GM12878 (cell line): ENCODE data around the gene B3GALT6. TPM values are rescaled to one million over a fixed set of nuclear protein-coding genes. Genes with fewer than 3 reads are reported as not detected.
A peak's percentile ranks its signal among the peaks of the same experiment; 100 is the strongest.

ENCODE experiments used
- ATAC-seq: fragments of 200-7000 bp; cut with Tn5 transposase; 3 replicates; pipeline ENCODE4 v1.9.1; 2020; ENCODE audit warnings: mild to moderate bottlenecking, moderate library complexity
- BruUV-seq: library from RNA; stranded (reverse); fragments of 400-500 nt; replicated peaks from 2 replicates; lab custom pipeline; 2021; lab: Mats Ljungman, UMichigan
- CTCF ChIA-PET: fragments of 300-600 bp; sonication (Branson Sonifier 250); formaldehyde crosslinking; extraction: SDS; loops from one replicate; lab custom pipeline; 2021; ENCODE audit warnings: inconsistent platforms; lab: Yijun Ruan, JAX
- POLR2A ChIA-PET: fragments of 350-600 bp; formaldehyde crosslinking; extraction: SDS; loops from one replicate; lab custom pipeline; 2021; ENCODE audit warnings: inconsistent platforms; lab: Charles Lee
- RAD21 ChIA-PET: fragments of 300-600 bp; sonication (Branson Sonifier 250); formaldehyde crosslinking; loops from one replicate; lab custom pipeline; 2023; ENCODE audit warnings: antibody characterized with exemption; ENCODE audit not compliant: unreplicated experiment; lab: Charles Lee
- SMC1A ChIA-PET: fragments of 300-600 bp; sonication (Branson Sonifier 250); formaldehyde crosslinking; loops from one replicate; lab custom pipeline; 2023; ENCODE audit not compliant: unreplicated experiment, uncharacterized antibody; lab: Charles Lee
- DNase-seq: peaks from one replicate; pipeline ENCODE4 v3.0.0-alpha.2; 2011; ENCODE audit warnings: low read depth, low spot score
- FAIRE-seq: peaks from 3 replicates; lab custom pipeline; 2011; peaks lifted over from hg19 to GRCh38; lab: Jason Lieb, UNC
- H2AFZ ChIP-seq: 2 replicates; pipeline ENCODE4 v1.6.0; 2011; ENCODE audit warnings: low read depth, low read length, control low read depth; ENCODE audit not compliant: control insufficient read depth
- H3K27ac ChIP-seq: 2 replicates; pipeline ENCODE4 v1.5.1; 2011; ENCODE audit warnings: control low read depth; ENCODE audit not compliant: control insufficient read depth, insufficient read depth
- H3K27me3 ChIP-seq, 2 experiments: replicated peaks in 1 of 2; 2 replicates each; pipeline versions ENCODE4 v1.6.0 to v1.6.1; 2011; ENCODE audit warnings: low read length in 1 of 2; ENCODE audit not compliant: control insufficient read depth in 2 of 2, insufficient read depth in 2 of 2
- H3K36me3 ChIP-seq, 2 experiments: 2 replicates each; pipeline ENCODE4 v1.5.1; 2011; ENCODE audit warnings: low read length in 1 of 2; ENCODE audit not compliant: control insufficient read depth in 2 of 2, insufficient read depth in 2 of 2
- H3K4me1 ChIP-seq: 2 replicates; pipeline ENCODE4 v1.6.1; 2011; ENCODE audit warnings: mild to moderate bottlenecking, low read length, moderate library complexity, mixed read lengths; ENCODE audit not compliant: control insufficient read depth, insufficient read depth
- H3K4me2 ChIP-seq: 2 replicates; pipeline ENCODE4 v1.6.0; 2011; ENCODE audit warnings: control low read depth; ENCODE audit not compliant: control insufficient read depth, insufficient read depth
- H3K4me3 ChIP-seq: fragments of 200-600 bp; sonication (generic); 2 replicates; pipeline ENCODE4 v1.5.1; 2016
- H3K79me2 ChIP-seq: 2 replicates; pipeline ENCODE4 v1.6.0; 2011; ENCODE audit warnings: low read length; ENCODE audit not compliant: control insufficient read depth, insufficient read depth
- H3K9ac ChIP-seq: 2 replicates; pipeline ENCODE4 v1.8.0; 2011; ENCODE audit warnings: low read length, control low read depth, mixed read lengths; ENCODE audit not compliant: control insufficient read depth, insufficient read depth
- H3K9me3 ChIP-seq: replicated peaks from 3 replicates; pipeline ENCODE4 v1.5.1; 2011; ENCODE audit warnings: mild to moderate bottlenecking, low read length; ENCODE audit not compliant: control insufficient read depth, insufficient read depth
- H4K20me1 ChIP-seq: 2 replicates; pipeline ENCODE4 v1.6.0; 2011; ENCODE audit not compliant: control insufficient read depth, insufficient read depth
- BACH1 ChIP-seq: fragments of 450-650 bp; IDR thresholded peaks from 2 replicates; pipeline ENCODE4 v1.6.1; 2017; ENCODE audit warnings: mild to moderate bottlenecking, borderline replicate concordance
- CBFB ChIP-seq: IDR thresholded peaks from 2 replicates; pipeline ENCODE4 v1.6.1; 2016; ENCODE audit warnings: antibody characterized with exemption, low read depth
- CREB1 ChIP-seq: IDR thresholded peaks from 2 replicates; pipeline ENCODE4 v1.6.1; 2012; ENCODE audit warnings: low read depth, mild to moderate bottlenecking, inconsistent platforms
- EGR1 ChIP-seq, 2 experiments: IDR thresholded peaks; 1 replicate in 1 of 2; 2 replicates in 1 of 2; pipeline ENCODE4 v1.6.1; 2011 to 2012; ENCODE audit warnings: low read depth in 2 of 2, low read length in 2 of 2, borderline replicate concordance in 1 of 2, mild to moderate bottlenecking in 1 of 2, moderate library complexity in 1 of 2
- ETV6 ChIP-seq, 2 experiments: fragments of 450-650 bp in 1 of 2; IDR thresholded peaks in 1 of 2; conservative IDR thresholded peaks in 1 of 2; 2 replicates each; pipeline ENCODE4 v1.6.1; 2014; ENCODE audit warnings: antibody characterized with exemption in 1 of 2, borderline replicate concordance in 1 of 2, low read depth in 1 of 2, mild to moderate bottlenecking in 1 of 2, moderate library complexity in 1 of 2
- NBN ChIP-seq: fragments of 450-650 bp; IDR thresholded peaks from 2 replicates; pipeline ENCODE4 v1.6.1; 2016
- PAX5 ChIP-seq: IDR thresholded peaks from 2 replicates; pipeline ENCODE4 v1.6.1; 2011; ENCODE audit warnings: low read depth, low read length, borderline replicate concordance
- SMARCA5 ChIP-seq: fragments of 450-650 bp; IDR thresholded peaks from 2 replicates; pipeline ENCODE4 v1.6.1; 2017; ENCODE audit warnings: mild to moderate bottlenecking
- SPI1 ChIP-seq: IDR thresholded peaks from 2 replicates; pipeline ENCODE4 v1.6.1; 2011; ENCODE audit warnings: low read depth, mild to moderate bottlenecking, low read length, moderate library complexity, borderline replicate concordance; ENCODE audit not compliant: insufficient read depth
- TCF7 ChIP-seq: IDR thresholded peaks from 2 replicates; pipeline ENCODE4 v1.6.1; 2014; ENCODE audit warnings: antibody characterized with exemption, borderline replicate concordance
- WGBS: methylation state at CpG from one replicate; pipeline ENCODE4 v1.1.6; 2016; ENCODE audit warnings: low lambda C conversion rate; ENCODE audit not compliant: insufficient replicate concordance, insufficient coverage; ENCODE audit errors: missing lambda C conversion rate; 5-methylcytosine and 5-hydroxymethylcytosine counted together
- in situ Hi-C: fragments of 300-500 bp; cut with MboI; formaldehyde crosslinking; loops from 9 replicates; pipeline ENCODE4 v1.14.3; 2018; ENCODE audit warnings: mixed read lengths
- intact Hi-C: fragments of 100-400 bp; cut with micrococcal nuclease; formaldehyde crosslinking; loops from one replicate; pipeline ENCODE4 v1.14.2; 2022; ENCODE audit not compliant: unreplicated experiment
- polyA plus RNA-seq, 11 experiments: library from polyadenylated mRNA; depleted of rRNA in 4 of 11; unstranded in 6 of 11; stranded (reverse) in 5 of 11; fragments of >200 nt; fragmentation: Nextera tagmentation in 4 of 11; fragmentation: Illumina TruSeq in 1 of 11; extraction: Ambion mirVana in 4 of 11; extraction: Trizol in 1 of 11; gene quantifications; 1 replicate in 1 of 11; 2 replicates in 10 of 11; pipeline versions ENCODE4 v1.2.1 to v1.2.3, GENCODE V29; 2011 to 2016; ENCODE audit warnings: inconsistent platforms in 2 of 11, missing spikeins in 2 of 11, low read depth in 1 of 11
- total RNA-seq, 4 experiments: library from RNA; depleted of rRNA in 3 of 4; stranded (reverse); fragments of >200 nt in 3 of 4; fragmentation: Illumina TruSeq in 1 of 4; extraction: Trizol in 1 of 4; gene quantifications; 2 replicates each; pipeline versions ENCODE4 v1.2.1 to v1.2.3, GENCODE V29; 2013 to 2021
- TF ChIP-seq, protein P1 (sequence below): IDR thresholded peaks from 2 replicates; pipeline ENCODE4 v1.6.1; 2012; ENCODE audit warnings: low read depth, low read length, improper control_type of control experiment
- TF ChIP-seq, protein P2 (sequence below): IDR thresholded peaks from 2 replicates; pipeline ENCODE4 v1.6.1; 2012; ENCODE audit warnings: low read depth, low read length, improper control_type of control experiment

Gene B3GALT6
- total and polyA plus RNA-seq, 10 of the 15 experiments (the other 5 are each of a cell fraction or from before 2014, with no cell fraction given) = 0.53 to 20.8 (median 4.5) TPM

DNA sequence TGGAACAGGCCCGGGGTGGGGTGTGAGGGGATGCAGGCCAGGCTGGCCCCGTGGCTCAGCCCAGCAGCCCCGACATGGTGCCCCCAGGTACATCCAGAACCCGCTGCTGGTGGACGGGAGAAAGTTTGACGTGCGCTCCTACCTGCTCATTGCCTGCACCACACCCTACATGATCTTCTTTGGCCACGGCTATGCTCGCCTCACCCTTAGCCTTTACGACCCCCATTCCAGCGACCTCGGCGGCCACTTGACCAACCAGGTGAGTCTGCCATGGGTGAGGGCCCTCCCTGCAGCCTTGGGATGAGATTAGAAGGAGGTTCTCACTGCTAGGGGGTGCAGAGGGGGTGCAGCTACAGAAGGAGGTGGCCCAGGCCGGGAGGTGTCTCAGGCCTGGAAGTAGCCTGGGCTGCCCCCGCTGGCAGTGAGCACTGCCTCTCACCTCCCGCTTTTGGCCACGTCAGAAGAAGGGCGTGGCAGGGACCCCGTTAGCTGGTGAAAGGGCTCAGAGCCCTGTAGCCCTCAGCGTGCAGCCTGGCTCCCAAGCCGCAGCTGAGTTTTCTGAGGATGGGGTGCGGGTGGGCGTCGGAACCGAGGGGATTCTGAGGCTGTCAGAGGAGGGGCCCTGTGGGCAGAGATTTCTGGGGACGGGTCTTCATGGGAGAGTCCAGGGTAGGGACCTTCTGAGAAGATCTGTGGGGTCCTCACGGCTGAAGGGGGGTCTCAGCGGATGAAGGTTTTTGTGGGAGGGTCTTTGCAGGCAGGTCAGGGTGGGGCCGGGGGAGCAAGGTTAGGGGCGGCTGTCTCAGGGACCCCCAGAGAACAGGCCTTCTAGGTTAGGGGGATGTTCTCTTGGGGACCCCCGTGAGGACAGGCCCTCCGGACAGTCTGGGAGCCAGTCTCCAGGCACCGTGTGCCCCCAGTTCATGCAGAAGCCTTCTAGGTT, 47.9 kb upstream of the B3GALT6 start (continued):
- TF ChIP-seq TCF7 (no peak), BACH1 (no peak), CREB1 (no peak), NBN (no peak), ETV6 (conservative IDR thresholded peaks at IDR 0.05 in 1 of 2, IDR thresholded peaks at IDR 0.05 in 1 of 2; ENCODE audit: borderline replicate concordance in 1 of 2, low read depth in 1 of 2) (no peak), SMARCA5 (no peak)
- TF ChIP-seq, protein P1, sequence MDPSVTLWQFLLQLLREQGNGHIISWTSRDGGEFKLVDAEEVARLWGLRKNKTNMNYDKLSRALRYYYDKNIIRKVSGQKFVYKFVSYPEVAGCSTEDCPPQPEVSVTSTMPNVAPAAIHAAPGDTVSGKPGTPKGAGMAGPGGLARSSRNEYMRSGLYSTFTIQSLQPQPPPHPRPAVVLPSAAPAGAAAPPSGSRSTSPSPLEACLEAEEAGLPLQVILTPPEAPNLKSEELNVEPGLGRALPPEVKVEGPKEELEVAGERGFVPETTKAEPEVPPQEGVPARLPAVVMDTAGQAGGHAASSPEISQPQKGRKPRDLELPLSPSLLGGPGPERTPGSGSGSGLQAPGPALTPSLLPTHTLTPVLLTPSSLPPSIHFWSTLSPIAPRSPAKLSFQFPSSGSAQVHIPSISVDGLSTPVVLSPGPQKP = no peak
- TF ChIP-seq, protein P2, sequence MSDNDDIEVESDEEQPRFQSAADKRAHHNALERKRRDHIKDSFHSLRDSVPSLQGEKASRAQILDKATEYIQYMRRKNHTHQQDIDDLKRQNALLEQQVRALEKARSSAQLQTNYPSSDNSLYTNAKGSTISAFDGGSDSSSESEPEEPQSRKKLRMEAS = no peak

DNA sequence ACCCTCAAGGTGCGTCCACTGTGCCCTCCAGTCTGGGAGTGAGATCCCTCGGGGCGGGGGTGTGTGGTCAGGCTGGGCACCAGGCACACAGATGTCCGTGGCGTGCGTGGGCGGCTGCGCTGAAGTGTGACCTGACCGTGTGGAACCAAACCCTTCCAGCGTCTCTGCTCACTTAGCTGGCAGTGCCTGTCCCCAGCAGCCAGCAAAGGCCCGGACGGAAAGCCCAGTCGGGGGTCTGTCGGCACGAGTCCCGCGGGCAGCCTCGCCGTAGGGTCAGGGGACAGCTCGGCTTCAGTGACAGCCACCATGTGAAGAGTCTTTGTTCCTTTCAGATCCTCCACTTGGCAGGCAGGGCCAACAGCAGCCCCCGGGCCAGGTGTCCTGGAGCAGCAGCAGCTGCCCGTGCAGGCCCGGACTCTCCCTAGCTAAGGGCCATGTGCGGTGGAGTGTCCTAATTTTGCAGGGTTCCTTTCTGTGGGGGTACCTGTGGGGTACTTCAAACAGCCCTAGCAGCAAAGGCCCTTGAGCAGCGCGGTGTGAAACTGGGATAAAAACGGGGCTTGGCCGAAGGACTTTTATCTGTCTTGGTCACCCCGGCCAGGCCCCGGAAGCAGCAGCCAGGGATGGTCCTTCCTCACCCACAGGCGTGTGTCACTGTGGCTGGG, 46.8 kb upstream of the B3GALT6 start:
- no peak overlapping the region for H3K27ac ChIP-seq
- no peak overlapping the region for H3K4me3 ChIP-seq
- CTCF ChIA-PET = no interaction called here
- SMC1A ChIA-PET = no interaction called here
- H3K4me1 ChIP-seq = no peaks in the 10 kb centered on the region
- no peaks in the 10 kb centered on the region for H3K9me3 ChIP-seq
- BruUV-seq = no TSS peak
- H2AFZ ChIP-seq = no peak overlapping the region
- FAIRE-seq = no peak
- POLR2A ChIA-PET = no interaction called here
- RAD21 ChIA-PET = no interaction called here
- WGBS = 59% methylated on average over 30 of the region's 31 CpGs
- in situ Hi-C loops (no loop called here), intact Hi-C loops (no loop called here)
- no peak for TF ChIP-seq CBFB
- no peak for TF ChIP-seq SPI1
- peak in 1 of 2 experiments; percentile 57; a peak in 1 of 3 replicates for TF ChIP-seq EGR1 (IDR thresholded peaks at IDR 0.05; ENCODE audit: borderline replicate concordance in 1 of 2, low read depth in 2 of 2, low read length in 2 of 2)
- TF ChIP-seq PAX5 = peak; percentile 42; the same call in 1 of the 2 replicates
- no peaks in the 10 kb centered on the region for H3K36me3 ChIP-seq
- ATAC-seq = no peak; the same call in 2 of the 3 replicates
- no peaks in the 10 kb centered on the region; a peak in 1 of 4 replicates for H3K27me3 ChIP-seq
- no peak for DNase-seq
- H3K79me2 ChIP-seq = no peaks in the 10 kb centered on the region
- H3K4me2 ChIP-seq = no peak overlapping the region
- no peaks in the 10 kb centered on the region for H4K20me1 ChIP-seq
- H3K9ac ChIP-seq = no peak overlapping the region
